ENCODE results near the gene METAP1.

DNA sequence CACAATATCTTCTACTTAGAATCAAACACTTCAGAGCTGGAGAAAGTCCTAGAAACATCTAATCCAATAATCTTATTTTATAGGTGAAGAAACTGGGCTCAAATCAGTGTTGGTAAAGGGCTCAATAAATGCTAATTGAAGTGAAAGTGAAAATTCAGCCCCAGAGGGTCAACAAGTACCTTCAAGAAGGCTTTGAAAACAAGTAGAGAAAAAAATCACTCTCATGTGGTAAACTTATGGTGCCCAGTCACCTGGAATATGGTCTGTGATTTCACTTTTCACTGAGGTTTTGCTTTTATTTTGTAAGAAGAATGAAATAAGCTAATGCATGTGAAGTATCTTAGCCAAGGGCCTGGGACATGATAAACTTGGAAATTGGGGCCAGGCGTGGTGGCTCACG is 37.5 kb upstream of the METAP1 start:
- TF ChIP-seq, protein P1, sequence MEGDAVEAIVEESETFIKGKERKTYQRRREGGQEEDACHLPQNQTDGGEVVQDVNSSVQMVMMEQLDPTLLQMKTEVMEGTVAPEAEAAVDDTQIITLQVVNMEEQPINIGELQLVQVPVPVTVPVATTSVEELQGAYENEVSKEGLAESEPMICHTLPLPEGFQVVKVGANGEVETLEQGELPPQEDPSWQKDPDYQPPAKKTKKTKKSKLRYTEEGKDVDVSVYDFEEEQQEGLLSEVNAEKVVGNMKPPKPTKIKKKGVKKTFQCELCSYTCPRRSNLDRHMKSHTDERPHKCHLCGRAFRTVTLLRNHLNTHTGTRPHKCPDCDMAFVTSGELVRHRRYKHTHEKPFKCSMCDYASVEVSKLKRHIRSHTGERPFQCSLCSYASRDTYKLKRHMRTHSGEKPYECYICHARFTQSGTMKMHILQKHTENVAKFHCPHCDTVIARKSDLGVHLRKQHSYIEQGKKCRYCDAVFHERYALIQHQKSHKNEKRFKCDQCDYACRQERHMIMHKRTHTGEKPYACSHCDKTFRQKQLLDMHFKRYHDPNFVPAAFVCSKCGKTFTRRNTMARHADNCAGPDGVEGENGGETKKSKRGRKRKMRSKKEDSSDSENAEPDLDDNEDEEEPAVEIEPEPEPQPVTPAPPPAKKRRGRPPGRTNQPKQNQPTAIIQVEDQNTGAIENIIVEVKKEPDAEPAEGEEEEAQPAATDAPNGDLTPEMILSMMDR (conservative IDR thresholded peaks at IDR 0.05; ENCODE audit: low read depth, low read length) = no peak
- TF ChIP-seq EZH2 (IDR thresholded peaks at IDR 0.05; ENCODE audit: borderline replicate concordance, low read depth, low read length, poor library complexity, severe bottlenecking) = no peak

Measured in A673 (cell line).